MCF 10A (cell line): ENCODE measurements around the gene RPS6KA2. TPM values are rescaled to one million over a fixed set of nuclear protein-coding genes. Genes with fewer than 3 reads are reported as not detected.

Source experiments
- BruUV-seq: library from RNA; stranded (reverse); fragments of 400-500 nt; replicated peaks from 2 replicates; lab custom pipeline; 2021; lab: Mats Ljungman, UMichigan
- CTCF ChIA-PET: fragments of 300-600 bp; sonication (Branson Sonifier 250); formaldehyde crosslinking; extraction: SDS; loops from one replicate; lab custom pipeline; 2021; ENCODE audit warnings: antibody characterized with exemption, inconsistent platforms; lab: Yijun Ruan, JAX
- POLR2A ChIA-PET: fragments of 300-600, 350-650 bp; sonication (Branson Sonifier 250); formaldehyde crosslinking; extraction: SDS; loops from one replicate; lab custom pipeline; 2020; ENCODE audit warnings: antibody characterized with exemption, inconsistent platforms; lab: Yijun Ruan, JAX
- DNase-seq: peaks from one replicate; pipeline ENCODE4 v3.0.0-alpha.2; 2018; ENCODE audit not compliant: unreplicated experiment
- H3K27ac Mint-ChIP-seq: one replicate; pipeline ENCODE4 v1.8.0; 2022; ENCODE audit warnings: mild to moderate bottlenecking, low read depth, mixed read lengths; ENCODE audit not compliant: unreplicated experiment
- H3K27me3 Mint-ChIP-seq: one replicate; pipeline ENCODE4 v1.8.0; 2022; ENCODE audit warnings: mixed read lengths; ENCODE audit not compliant: insufficient read depth, unreplicated experiment
- H3K36me3 Mint-ChIP-seq: one replicate; pipeline ENCODE4 v1.8.0; 2022; ENCODE audit warnings: mild to moderate bottlenecking, moderate library complexity, mixed read lengths; ENCODE audit not compliant: insufficient read depth, unreplicated experiment
- H3K4me1 Mint-ChIP-seq: one replicate; pipeline ENCODE4 v1.8.0; 2022; ENCODE audit warnings: mixed read lengths; ENCODE audit not compliant: insufficient read depth, unreplicated experiment
- H3K4me3 Mint-ChIP-seq: one replicate; pipeline ENCODE4 v1.8.0; 2022; ENCODE audit warnings: mild to moderate bottlenecking, moderate library complexity, mixed read lengths; ENCODE audit not compliant: unreplicated experiment
- H3K9me3 Mint-ChIP-seq: one replicate; pipeline ENCODE4 v1.8.0; 2022; ENCODE audit warnings: mixed read lengths; ENCODE audit not compliant: unreplicated experiment
- intact Hi-C: fragments of 100-400 bp; cut with micrococcal nuclease; formaldehyde crosslinking; loops from 2 replicates; pipeline ENCODE4 v1.14.1; 2022
- total RNA-seq: library from RNA; stranded (reverse); gene quantifications from 2 replicates; pipeline ENCODE4 v1.2.3, GENCODE V29; 2022
- TF ChIP-seq, protein P1 (sequence below): fragments of 200-600 bp; IDR thresholded peaks from one replicate; pipeline ENCODE4 v1.8.0; 2022; ENCODE audit warnings: antibody characterized with exemption, mild to moderate bottlenecking; ENCODE audit not compliant: unreplicated experiment

The RPS6KA2 gene
- total RNA-seq, 1 experiment from 2014 or later = 126 TPM

DNA sequence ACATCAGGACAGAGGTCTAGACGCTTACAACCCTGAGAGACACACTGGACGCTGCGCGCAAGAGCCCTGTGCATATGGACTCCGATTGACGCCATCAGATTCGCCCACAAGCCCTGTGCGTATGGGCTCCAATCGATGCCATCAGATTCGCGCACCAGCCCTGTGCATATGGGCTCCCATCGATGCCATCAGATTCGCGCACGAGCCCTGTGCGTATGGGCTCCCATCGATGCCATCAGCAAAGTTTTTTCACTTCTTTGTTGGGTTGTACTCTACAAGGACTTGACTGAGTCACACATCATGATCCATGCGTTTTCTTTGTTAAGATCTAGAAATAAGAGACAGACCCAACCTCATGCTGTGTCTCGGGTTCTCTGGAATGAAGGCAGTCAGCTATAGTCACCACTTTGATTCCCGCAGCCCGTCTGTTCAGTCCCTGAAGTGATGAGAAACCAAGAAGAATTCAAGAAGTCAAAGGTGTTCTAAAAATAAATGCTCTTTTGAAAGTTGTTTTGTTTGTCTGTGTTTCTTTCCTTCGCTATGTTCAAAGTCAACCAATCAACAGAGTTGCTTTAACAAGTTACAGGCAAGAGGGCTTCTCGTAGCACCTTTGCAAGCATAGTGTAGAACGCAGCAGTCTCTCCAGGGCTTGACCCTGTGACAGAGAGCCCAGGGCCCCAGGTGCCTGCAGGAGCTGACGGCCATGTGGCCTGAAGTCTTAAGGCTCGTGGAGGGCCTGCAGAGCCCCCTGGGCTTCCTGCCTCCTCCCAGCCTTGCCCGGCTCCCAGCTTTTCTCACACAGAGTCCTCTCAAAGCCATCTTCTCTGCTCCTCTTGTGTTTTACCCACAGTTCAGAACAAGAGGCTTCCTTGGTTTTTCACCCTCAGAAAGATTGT, 7.9 kb downstream of the RPS6KA2 start:
- no peak overlapping the region for H3K4me3 Mint-ChIP-seq
- peak; percentile 15 for DNase-seq

DNA sequence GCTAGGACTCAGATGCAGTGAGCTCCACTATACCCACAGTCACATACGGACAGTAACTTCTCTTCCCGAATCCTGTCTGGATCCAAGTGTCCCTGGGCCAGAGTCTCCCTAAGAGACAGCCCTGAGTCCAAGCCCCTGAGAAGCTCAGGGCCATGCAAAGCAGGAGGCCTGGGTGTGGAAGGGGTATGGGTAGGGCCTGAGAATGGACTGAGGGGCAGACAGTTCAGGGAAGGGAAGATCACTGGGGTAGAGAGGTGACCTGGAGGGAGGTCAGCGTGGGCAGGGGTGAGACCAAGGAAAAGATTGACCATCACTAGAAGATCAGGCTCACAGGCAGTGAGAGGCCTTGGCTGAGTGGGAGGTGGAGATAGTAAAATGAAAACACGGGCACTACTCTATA, 8.8 kb downstream of the RPS6KA2 start:
- ChIA-PET POLR2A (interaction anchor here (0.7 to 1.1 kb wide), 2 partner anchors 8 to 19 kb away, joined by 4 to 6 read pairs; partner anchors contain the start of gene RPS6KA2), CTCF (no interaction called here)
- H3K4me3 Mint-ChIP-seq = no peak overlapping the region
- no peak overlapping the region for H3K27ac Mint-ChIP-seq
- intact Hi-C loops = no loop called here
- TF ChIP-seq, protein P1, sequence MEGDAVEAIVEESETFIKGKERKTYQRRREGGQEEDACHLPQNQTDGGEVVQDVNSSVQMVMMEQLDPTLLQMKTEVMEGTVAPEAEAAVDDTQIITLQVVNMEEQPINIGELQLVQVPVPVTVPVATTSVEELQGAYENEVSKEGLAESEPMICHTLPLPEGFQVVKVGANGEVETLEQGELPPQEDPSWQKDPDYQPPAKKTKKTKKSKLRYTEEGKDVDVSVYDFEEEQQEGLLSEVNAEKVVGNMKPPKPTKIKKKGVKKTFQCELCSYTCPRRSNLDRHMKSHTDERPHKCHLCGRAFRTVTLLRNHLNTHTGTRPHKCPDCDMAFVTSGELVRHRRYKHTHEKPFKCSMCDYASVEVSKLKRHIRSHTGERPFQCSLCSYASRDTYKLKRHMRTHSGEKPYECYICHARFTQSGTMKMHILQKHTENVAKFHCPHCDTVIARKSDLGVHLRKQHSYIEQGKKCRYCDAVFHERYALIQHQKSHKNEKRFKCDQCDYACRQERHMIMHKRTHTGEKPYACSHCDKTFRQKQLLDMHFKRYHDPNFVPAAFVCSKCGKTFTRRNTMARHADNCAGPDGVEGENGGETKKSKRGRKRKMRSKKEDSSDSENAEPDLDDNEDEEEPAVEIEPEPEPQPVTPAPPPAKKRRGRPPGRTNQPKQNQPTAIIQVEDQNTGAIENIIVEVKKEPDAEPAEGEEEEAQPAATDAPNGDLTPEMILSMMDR = no peak
- H3K36me3 Mint-ChIP-seq = peaks cover 46% of the 10 kb centered on the region
- no peaks in the 10 kb centered on the region for H3K27me3 Mint-ChIP-seq
- no peaks in the 10 kb centered on the region for H3K9me3 Mint-ChIP-seq
- BruUV-seq = no TSS peak
- H3K4me1 Mint-ChIP-seq = peaks cover 74% of the 10 kb centered on the region
- DNase-seq = no peak

More for the DNA sequence above, 7.9 kb downstream of the RPS6KA2 start:
- Mint-ChIP-seq H3K9me3 (no peaks in the 10 kb centered on the region), H3K36me3 (peaks cover 42% of the 10 kb centered on the region), H3K27me3 (no peaks in the 10 kb centered on the region), H3K27ac (peak overlapping the region; percentile 81), H3K4me1 (peaks cover 71% of the 10 kb centered on the region)
- intact Hi-C loops = no loop called here
- TF ChIP-seq, protein P1 = no peak
- ChIA-PET CTCF (interaction anchor here (0.8 to 2.9 kb wide), 3 partner anchors 20 to 103 kb away, joined by 3 to 12 read pairs (median 9); no protein-coding TSS in a partner anchor), POLR2A (interaction anchor here (0.7 to 8.7 kb wide), 6 partner anchors 8 to 63 kb away, joined by 3 to 89 read pairs (median 34); no protein-coding TSS in a partner anchor)
- no TSS peak for BruUV-seq

DNA sequence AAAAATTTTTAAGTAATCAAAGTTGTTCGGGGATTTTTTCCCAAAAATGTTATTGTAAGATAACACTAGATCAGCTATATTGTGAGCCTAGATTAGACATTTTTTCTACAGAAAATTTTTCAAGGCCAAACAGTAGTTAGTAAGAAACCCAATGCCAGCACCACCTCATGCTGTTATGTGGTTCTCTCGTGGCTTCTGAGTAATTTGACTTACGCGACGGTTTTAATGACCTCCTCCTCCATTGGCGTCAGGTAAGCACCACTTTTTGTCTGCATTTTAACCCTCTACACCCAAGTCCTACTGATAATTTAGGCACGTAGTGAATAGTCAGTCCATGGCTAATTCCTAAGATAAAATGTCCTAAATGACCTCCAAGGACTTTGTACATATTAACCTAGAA, 9.7 kb downstream of the RPS6KA2 start:
- Mint-ChIP-seq H3K9me3 (no peaks in the 10 kb centered on the region), H3K27me3 (no peaks in the 10 kb centered on the region), H3K4me3 (no peak overlapping the region), H3K36me3 (peaks cover 53% of the 10 kb centered on the region), H3K27ac (no peak overlapping the region), H3K4me1 (peaks cover 77% of the 10 kb centered on the region)
- TF ChIP-seq, protein P1 = no peak
- ChIA-PET CTCF (no interaction called here), POLR2A (interaction anchor here (1.1 to 1.7 kb wide), 2 partner anchors 9 kb away, joined by 6 to 9 read pairs; partner anchors contain the start of gene RPS6KA2)
- intact Hi-C loops = no loop called here
- no TSS peak for BruUV-seq
- DNase-seq = no peak
